Measurements from ENCODE around the gene C2CD4A. TPM values are rescaled to one million over a fixed set of nuclear protein-coding genes. Genes with fewer than 3 reads are reported as not detected.

The C2CD4A gene
- total and polyA plus RNA-seq, 9 of the 15 experiments (the other 6 are each of a cell fraction or from before 2014, with no cell fraction given), result not detected

GRCh38 chr15:62068071-62068809, 1.5 kb downstream of the C2CD4A start (continued):
- TF ChIP-seq, protein P1, sequence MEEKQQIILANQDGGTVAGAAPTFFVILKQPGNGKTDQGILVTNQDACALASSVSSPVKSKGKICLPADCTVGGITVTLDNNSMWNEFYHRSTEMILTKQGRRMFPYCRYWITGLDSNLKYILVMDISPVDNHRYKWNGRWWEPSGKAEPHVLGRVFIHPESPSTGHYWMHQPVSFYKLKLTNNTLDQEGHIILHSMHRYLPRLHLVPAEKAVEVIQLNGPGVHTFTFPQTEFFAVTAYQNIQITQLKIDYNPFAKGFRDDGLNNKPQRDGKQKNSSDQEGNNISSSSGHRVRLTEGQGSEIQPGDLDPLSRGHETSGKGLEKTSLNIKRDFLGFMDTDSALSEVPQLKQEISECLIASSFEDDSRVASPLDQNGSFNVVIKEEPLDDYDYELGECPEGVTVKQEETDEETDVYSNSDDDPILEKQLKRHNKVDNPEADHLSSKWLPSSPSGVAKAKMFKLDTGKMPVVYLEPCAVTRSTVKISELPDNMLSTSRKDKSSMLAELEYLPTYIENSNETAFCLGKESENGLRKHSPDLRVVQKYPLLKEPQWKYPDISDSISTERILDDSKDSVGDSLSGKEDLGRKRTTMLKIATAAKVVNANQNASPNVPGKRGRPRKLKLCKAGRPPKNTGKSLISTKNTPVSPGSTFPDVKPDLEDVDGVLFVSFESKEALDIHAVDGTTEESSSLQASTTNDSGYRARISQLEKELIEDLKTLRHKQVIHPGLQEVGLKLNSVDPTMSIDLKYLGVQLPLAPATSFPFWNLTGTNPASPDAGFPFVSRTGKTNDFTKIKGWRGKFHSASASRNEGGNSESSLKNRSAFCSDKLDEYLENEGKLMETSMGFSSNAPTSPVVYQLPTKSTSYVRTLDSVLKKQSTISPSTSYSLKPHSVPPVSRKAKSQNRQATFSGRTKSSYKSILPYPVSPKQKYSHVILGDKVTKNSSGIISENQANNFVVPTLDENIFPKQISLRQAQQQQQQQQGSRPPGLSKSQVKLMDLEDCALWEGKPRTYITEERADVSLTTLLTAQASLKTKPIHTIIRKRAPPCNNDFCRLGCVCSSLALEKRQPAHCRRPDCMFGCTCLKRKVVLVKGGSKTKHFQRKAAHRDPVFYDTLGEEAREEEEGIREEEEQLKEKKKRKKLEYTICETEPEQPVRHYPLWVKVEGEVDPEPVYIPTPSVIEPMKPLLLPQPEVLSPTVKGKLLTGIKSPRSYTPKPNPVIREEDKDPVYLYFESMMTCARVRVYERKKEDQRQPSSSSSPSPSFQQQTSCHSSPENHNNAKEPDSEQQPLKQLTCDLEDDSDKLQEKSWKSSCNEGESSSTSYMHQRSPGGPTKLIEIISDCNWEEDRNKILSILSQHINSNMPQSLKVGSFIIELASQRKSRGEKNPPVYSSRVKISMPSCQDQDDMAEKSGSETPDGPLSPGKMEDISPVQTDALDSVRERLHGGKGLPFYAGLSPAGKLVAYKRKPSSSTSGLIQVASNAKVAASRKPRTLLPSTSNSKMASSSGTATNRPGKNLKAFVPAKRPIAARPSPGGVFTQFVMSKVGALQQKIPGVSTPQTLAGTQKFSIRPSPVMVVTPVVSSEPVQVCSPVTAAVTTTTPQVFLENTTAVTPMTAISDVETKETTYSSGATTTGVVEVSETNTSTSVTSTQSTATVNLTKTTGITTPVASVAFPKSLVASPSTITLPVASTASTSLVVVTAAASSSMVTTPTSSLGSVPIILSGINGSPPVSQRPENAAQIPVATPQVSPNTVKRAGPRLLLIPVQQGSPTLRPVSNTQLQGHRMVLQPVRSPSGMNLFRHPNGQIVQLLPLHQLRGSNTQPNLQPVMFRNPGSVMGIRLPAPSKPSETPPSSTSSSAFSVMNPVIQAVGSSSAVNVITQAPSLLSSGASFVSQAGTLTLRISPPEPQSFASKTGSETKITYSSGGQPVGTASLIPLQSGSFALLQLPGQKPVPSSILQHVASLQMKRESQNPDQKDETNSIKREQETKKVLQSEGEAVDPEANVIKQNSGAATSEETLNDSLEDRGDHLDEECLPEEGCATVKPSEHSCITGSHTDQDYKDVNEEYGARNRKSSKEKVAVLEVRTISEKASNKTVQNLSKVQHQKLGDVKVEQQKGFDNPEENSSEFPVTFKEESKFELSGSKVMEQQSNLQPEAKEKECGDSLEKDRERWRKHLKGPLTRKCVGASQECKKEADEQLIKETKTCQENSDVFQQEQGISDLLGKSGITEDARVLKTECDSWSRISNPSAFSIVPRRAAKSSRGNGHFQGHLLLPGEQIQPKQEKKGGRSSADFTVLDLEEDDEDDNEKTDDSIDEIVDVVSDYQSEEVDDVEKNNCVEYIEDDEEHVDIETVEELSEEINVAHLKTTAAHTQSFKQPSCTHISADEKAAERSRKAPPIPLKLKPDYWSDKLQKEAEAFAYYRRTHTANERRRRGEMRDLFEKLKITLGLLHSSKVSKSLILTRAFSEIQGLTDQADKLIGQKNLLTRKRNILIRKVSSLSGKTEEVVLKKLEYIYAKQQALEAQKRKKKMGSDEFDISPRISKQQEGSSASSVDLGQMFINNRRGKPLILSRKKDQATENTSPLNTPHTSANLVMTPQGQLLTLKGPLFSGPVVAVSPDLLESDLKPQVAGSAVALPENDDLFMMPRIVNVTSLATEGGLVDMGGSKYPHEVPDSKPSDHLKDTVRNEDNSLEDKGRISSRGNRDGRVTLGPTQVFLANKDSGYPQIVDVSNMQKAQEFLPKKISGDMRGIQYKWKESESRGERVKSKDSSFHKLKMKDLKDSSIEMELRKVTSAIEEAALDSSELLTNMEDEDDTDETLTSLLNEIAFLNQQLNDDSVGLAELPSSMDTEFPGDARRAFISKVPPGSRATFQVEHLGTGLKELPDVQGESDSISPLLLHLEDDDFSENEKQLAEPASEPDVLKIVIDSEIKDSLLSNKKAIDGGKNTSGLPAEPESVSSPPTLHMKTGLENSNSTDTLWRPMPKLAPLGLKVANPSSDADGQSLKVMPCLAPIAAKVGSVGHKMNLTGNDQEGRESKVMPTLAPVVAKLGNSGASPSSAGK (IDR thresholded peaks at IDR 0.05), result peak; percentile 78
- peak; percentile 58; the same call in 1 of the 2 replicates for TF ChIP-seq ZBTB33 (CRISPR knock-in tag; IDR thresholded peaks at IDR 0.05)
- no peak for TF ChIP-seq ZNF57 (CRISPR knock-in tag; IDR thresholded peaks at IDR 0.05)
- TF ChIP-seq CBX8 (IDR thresholded peaks at IDR 0.05; ENCODE audit: borderline replicate concordance, extremely low read depth, low read depth, low read length, poor library complexity, severe bottlenecking), result no peak
- no peak for TF ChIP-seq ZNF79 (CRISPR knock-in tag; IDR thresholded peaks at IDR 0.05; ENCODE audit: low read depth)
- TF ChIP-seq SMAD4 (CRISPR knock-in tag; conservative IDR thresholded peaks at IDR 0.05), result 0 out of 2 replicates have a peak, but pooled peaks have one; percentile 27
- peak in 1 of 2 experiments; percentile 37; a peak in 1 of 4 replicates for TF ChIP-seq RAD21 (CRISPR knock-in tag; conservative IDR thresholded peaks at IDR 0.05 in 1 of 2, IDR thresholded peaks at IDR 0.05 in 1 of 2)
- peak; percentile 42 for TF ChIP-seq NFIC (IDR thresholded peaks at IDR 0.05)
- no peak for TF ChIP-seq ZNF217 (CRISPR knock-in tag; IDR thresholded peaks at IDR 0.05)
- peak; percentile 64 to 69 for TF ChIP-seq NRF1 (conservative IDR thresholded peaks at IDR 0.05 in 1 of 2, IDR thresholded peaks at IDR 0.05 in 1 of 2)
- TF ChIP-seq CREB3L1 (IDR thresholded peaks at IDR 0.05; ENCODE audit: borderline replicate concordance, low read depth), result no peak

Measured in K562 (cell line).